ENCODE data around the gene AEN.

The AEN gene

GRCh38 chr15:88619796-88620195 lies 1.3 kb upstream of the AEN start:
- TF ChIP-seq CTCF (conservative IDR thresholded peaks at IDR 0.05; ENCODE audit: low read length) (no peak), EZH2phosphoT487 (IDR thresholded peaks at IDR 0.05; ENCODE audit: borderline replicate concordance) (no peak)

GRCh38 chr15:88621789-88622604 lies 857 bp downstream of the AEN start:
- H4K20me1 ChIP-seq (ENCODE audit: insufficient read depth, low read length, poor library complexity, severe bottlenecking), result peaks cover 38% of the 10 kb centered on the region

More at GRCh38 chr15:88619796-88620195, 1.3 kb upstream of the AEN start:
- Histone ChIP-seq H3K4me2 (ENCODE audit: low read depth, low read length, poor library complexity, severe bottlenecking) (no peak overlapping the region), H3K27me3 (ENCODE audit: insufficient read depth, low read length, poor library complexity, severe bottlenecking) (peaks cover 7% of the 10 kb centered on the region), H2AFZ (ENCODE audit: low read length) (no peak overlapping the region), H4K20me1 (ENCODE audit: insufficient read depth, low read length, poor library complexity, severe bottlenecking) (peaks cover 20% of the 10 kb centered on the region), H3K9me3 (ENCODE audit: insufficient read depth, low read depth, low read length) (no peaks in the 10 kb centered on the region), H3K9ac (ENCODE audit: low read depth, low read length, poor library complexity, severe bottlenecking) (no peak overlapping the region), H3F3A (ENCODE audit: low read depth) (no peaks in the 10 kb centered on the region), H3K4me1 (ENCODE audit: insufficient read depth, low read length, poor library complexity, severe bottlenecking) (peaks cover 22% of the 10 kb centered on the region), H3K4me3 (ENCODE audit: low read length, poor library complexity, severe bottlenecking) (no peak overlapping the region), H3K79me2 (ENCODE audit: insufficient read depth, low read length) (peaks cover 36% of the 10 kb centered on the region), H3K9me2 (replicated peaks; ENCODE audit: low read depth, low read length) (no peaks in the 10 kb centered on the region), H3K36me3 (ENCODE audit: insufficient read depth, low read length) (no peaks in the 10 kb centered on the region)

GRCh38 chr15:88622605-88622975 lies 1.4 kb downstream of the AEN start:
- Histone ChIP-seq H3F3A (ENCODE audit: low read depth) (no peaks in the 10 kb centered on the region), H2AFZ (ENCODE audit: low read length) (no peak overlapping the region), H3K4me1 (ENCODE audit: insufficient read depth, low read length, poor library complexity, severe bottlenecking) (peaks cover 40% of the 10 kb centered on the region), H3K4me3 (ENCODE audit: low read length, poor library complexity, severe bottlenecking) (peak overlapping the region; percentile 84), H3K9ac (ENCODE audit: low read depth, low read length, poor library complexity, severe bottlenecking) (peak overlapping the region; percentile 100), H3K9me2 (replicated peaks; ENCODE audit: low read depth, low read length) (no peaks in the 10 kb centered on the region), H3K27me3 (ENCODE audit: insufficient read depth, low read length, poor library complexity, severe bottlenecking) (peaks cover 7% of the 10 kb centered on the region), H3K79me2 (ENCODE audit: insufficient read depth, low read length) (peaks cover 63% of the 10 kb centered on the region), H3K9me3 (ENCODE audit: insufficient read depth, low read depth, low read length) (no peaks in the 10 kb centered on the region), H4K20me1 (ENCODE audit: insufficient read depth, low read length, poor library complexity, severe bottlenecking) (peaks cover 44% of the 10 kb centered on the region), H3K36me3 (ENCODE audit: insufficient read depth, low read length) (peaks cover 12% of the 10 kb centered on the region; the same call in 1 of the 2 replicates), H3K4me2 (ENCODE audit: low read depth, low read length, poor library complexity, severe bottlenecking) (peak overlapping the region; percentile 93)
- no peak for TF ChIP-seq EZH2phosphoT487 (IDR thresholded peaks at IDR 0.05; ENCODE audit: borderline replicate concordance)
- no peak for TF ChIP-seq CTCF (conservative IDR thresholded peaks at IDR 0.05; ENCODE audit: low read length)

More at GRCh38 chr15:88621789-88622604, 857 bp downstream of the AEN start:
- Histone ChIP-seq H3K9ac (ENCODE audit: low read depth, low read length, poor library complexity, severe bottlenecking) (peak overlapping the region; percentile 100), H3K79me2 (ENCODE audit: insufficient read depth, low read length) (peaks cover 57% of the 10 kb centered on the region), H3K27me3 (ENCODE audit: insufficient read depth, low read length, poor library complexity, severe bottlenecking) (peaks cover 7% of the 10 kb centered on the region), H3F3A (ENCODE audit: low read depth) (no peaks in the 10 kb centered on the region), H3K4me1 (ENCODE audit: insufficient read depth, low read length, poor library complexity, severe bottlenecking) (peaks cover 34% of the 10 kb centered on the region), H3K36me3 (ENCODE audit: insufficient read depth, low read length) (peaks cover 7% of the 10 kb centered on the region; the same call in 1 of the 2 replicates), H3K4me3 (ENCODE audit: low read length, poor library complexity, severe bottlenecking) (peak overlapping the region; percentile 84), H3K4me2 (ENCODE audit: low read depth, low read length, poor library complexity, severe bottlenecking) (peak overlapping the region; percentile 93), H3K9me3 (ENCODE audit: insufficient read depth, low read depth, low read length) (no peaks in the 10 kb centered on the region), H3K9me2 (replicated peaks; ENCODE audit: low read depth, low read length) (no peaks in the 10 kb centered on the region), H2AFZ (ENCODE audit: low read length) (peak overlapping the region; percentile 42; the same call in 1 of the 2 replicates)
- TF ChIP-seq EZH2phosphoT487 (IDR thresholded peaks at IDR 0.05; ENCODE audit: borderline replicate concordance) (no peak), CTCF (conservative IDR thresholded peaks at IDR 0.05; ENCODE audit: low read length) (no peak)
